Smooth muscle cell (in vitro differentiated cells): ENCODE results near the gene RPS6KA5. TPM values are rescaled to one million over a fixed set of nuclear protein-coding genes. Genes with fewer than 3 reads are reported as not detected.

Experiments used
- DNase-seq: peaks from one replicate; lab custom pipeline; 2025; ENCODE audit not compliant: unreplicated experiment; lab: John Stamatoyannopoulos, UW
- H2AFZ ChIP-seq: fragments of 200-600 bp; sonication (generic); 2 replicates; pipeline ENCODE4 v1.6.0; 2016; ENCODE audit warnings: antibody characterized with exemption, low read depth, mild to moderate bottlenecking
- H3F3A ChIP-seq: fragments of 200-600 bp; sonication (generic); 2 replicates; pipeline ENCODE4 v1.6.0; 2017; ENCODE audit warnings: antibody characterized with exemption, low read depth
- H3K27ac ChIP-seq: fragments of 200-600 bp; sonication (generic); 2 replicates; pipeline ENCODE4 v1.5.1; 2016; ENCODE audit warnings: low read depth, mild to moderate bottlenecking
- H3K27me3 ChIP-seq: fragments of 200-600 bp; sonication (generic); 2 replicates; pipeline ENCODE4 v1.6.1; 2016; ENCODE audit warnings: low read depth, mild to moderate bottlenecking
- H3K36me3 ChIP-seq: fragments of 200-600 bp; sonication (generic); 2 replicates; pipeline ENCODE4 v1.5.1; 2016; ENCODE audit warnings: low read depth
- H3K4me1 ChIP-seq: fragments of 200-600 bp; sonication (generic); 2 replicates; pipeline ENCODE4 v1.5.1; 2016; ENCODE audit warnings: low read depth
- H3K4me2 ChIP-seq: fragments of 200-600 bp; sonication (generic); 2 replicates; pipeline ENCODE4 v1.6.0; 2016; ENCODE audit warnings: mild to moderate bottlenecking
- H3K4me3 ChIP-seq: fragments of 200-600 bp; sonication (generic); 2 replicates; pipeline ENCODE4 v1.5.1; 2016; ENCODE audit warnings: mild to moderate bottlenecking
- H3K79me2 ChIP-seq: fragments of 200-600 bp; sonication (generic); 2 replicates; pipeline ENCODE4 v1.6.0; 2016; ENCODE audit warnings: low read depth, mild to moderate bottlenecking
- H3K9ac ChIP-seq: fragments of 200-600 bp; sonication (generic); 2 replicates; pipeline ENCODE4 v1.6.0; 2016; ENCODE audit warnings: low read depth
- H3K9me3 ChIP-seq: fragments of 200-600 bp; sonication (generic); replicated peaks from 2 replicates; pipeline ENCODE4 v1.5.1; 2016; ENCODE audit warnings: low read depth
- H4K20me1 ChIP-seq: fragments of 200-600 bp; sonication (generic); 2 replicates; pipeline ENCODE4 v1.6.0; 2016; ENCODE audit warnings: low read depth
- WGBS: methylation state at CpG from one replicate; pipeline ENCODE4 v1.1.7; 2016; ENCODE audit warnings: low lambda C conversion rate; 5-methylcytosine and 5-hydroxymethylcytosine counted together
- polyA plus RNA-seq: library from polyadenylated mRNA; unstranded; fragments of >200 nt; fragmentation: Nextera tagmentation; extraction: Ambion mirVana; gene quantifications from 2 replicates; pipeline ENCODE4 v1.2.1, GENCODE V29; 2016
- total RNA-seq: library from RNA; depleted of rRNA; stranded (reverse); fragments of >200 nt; gene quantifications from 2 replicates; pipeline ENCODE4 v1.2.3, GENCODE V29; 2014
- TF ChIP-seq, protein P1 (sequence below): fragments of 200-600 bp; sonication (generic); IDR thresholded peaks from 2 replicates; pipeline ENCODE4 v1.5.1; 2017; ENCODE audit warnings: borderline replicate concordance, mild to moderate bottlenecking, antibody characterized with exemption; ENCODE audit not compliant: insufficient read depth, poor library complexity, severe bottlenecking

RPS6KA5 gene
- total and polyA plus RNA-seq, 2 experiments from 2014 or later: 1.0 to 1.5 TPM

DNA sequence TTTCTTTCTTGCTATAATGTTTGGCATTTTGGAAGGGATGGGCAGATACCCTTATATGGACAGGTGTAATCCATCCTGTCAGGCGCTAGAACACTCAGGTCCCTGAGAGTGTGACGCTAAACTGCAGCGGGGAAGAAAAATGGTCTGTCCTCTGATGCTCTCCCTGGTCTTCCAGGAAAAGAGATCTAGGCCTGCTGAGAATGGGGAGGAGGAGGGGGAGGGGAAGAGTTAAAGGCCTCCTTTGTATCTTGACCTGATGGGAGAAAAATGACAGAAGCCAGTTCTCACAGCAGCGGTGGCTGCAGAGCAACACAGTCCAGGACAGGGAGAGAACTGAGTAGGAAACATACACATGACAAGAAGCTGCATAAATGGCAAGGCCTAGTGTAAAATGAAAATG is 61.1 kb downstream of the RPS6KA5 start:
- H4K20me1 ChIP-seq: no peaks in the 10 kb centered on the region
- DNase-seq: no peak
- no peaks in the 10 kb centered on the region for H3K36me3 ChIP-seq
- 71% methylated on average over 4 of the region's 4 CpGs for WGBS
- no peak overlapping the region for H3K4me3 ChIP-seq
- H3K4me2 ChIP-seq: no peak overlapping the region
- no peaks in the 10 kb centered on the region for H3K9me3 ChIP-seq
- no peak overlapping the region for H3K9ac ChIP-seq
- no peaks in the 10 kb centered on the region for H3K4me1 ChIP-seq
- H2AFZ ChIP-seq: no peak overlapping the region
- H3K79me2 ChIP-seq: no peaks in the 10 kb centered on the region
- H3K27me3 ChIP-seq: no peaks in the 10 kb centered on the region
- no peak overlapping the region for H3K27ac ChIP-seq
- TF ChIP-seq, protein P1, sequence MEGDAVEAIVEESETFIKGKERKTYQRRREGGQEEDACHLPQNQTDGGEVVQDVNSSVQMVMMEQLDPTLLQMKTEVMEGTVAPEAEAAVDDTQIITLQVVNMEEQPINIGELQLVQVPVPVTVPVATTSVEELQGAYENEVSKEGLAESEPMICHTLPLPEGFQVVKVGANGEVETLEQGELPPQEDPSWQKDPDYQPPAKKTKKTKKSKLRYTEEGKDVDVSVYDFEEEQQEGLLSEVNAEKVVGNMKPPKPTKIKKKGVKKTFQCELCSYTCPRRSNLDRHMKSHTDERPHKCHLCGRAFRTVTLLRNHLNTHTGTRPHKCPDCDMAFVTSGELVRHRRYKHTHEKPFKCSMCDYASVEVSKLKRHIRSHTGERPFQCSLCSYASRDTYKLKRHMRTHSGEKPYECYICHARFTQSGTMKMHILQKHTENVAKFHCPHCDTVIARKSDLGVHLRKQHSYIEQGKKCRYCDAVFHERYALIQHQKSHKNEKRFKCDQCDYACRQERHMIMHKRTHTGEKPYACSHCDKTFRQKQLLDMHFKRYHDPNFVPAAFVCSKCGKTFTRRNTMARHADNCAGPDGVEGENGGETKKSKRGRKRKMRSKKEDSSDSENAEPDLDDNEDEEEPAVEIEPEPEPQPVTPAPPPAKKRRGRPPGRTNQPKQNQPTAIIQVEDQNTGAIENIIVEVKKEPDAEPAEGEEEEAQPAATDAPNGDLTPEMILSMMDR: no peak
- H3F3A ChIP-seq: no peaks in the 10 kb centered on the region

DNA sequence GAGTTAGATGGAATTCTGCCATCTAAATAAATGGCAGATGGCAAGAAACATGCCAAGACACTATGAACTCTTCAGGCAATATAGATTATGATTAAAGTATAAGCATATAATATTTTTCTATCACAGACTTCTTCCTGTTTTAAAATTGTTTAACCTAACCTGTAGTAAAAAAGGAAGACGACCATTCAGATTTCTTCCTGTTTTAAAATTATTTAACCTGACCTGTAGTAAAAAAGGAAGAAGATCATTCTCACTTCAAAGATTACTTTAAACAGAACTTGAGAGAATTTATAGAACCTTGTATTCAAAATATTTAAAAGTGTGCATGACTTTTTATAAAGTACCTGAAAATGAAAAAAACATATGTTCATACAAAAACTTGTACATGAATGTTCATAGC is 63.5 kb downstream of the RPS6KA5 start:
- H3K27me3 ChIP-seq: no peaks in the 10 kb centered on the region
- H3K27ac ChIP-seq: no peak overlapping the region
- no peak for DNase-seq
- no peaks in the 10 kb centered on the region for H4K20me1 ChIP-seq
- H3K36me3 ChIP-seq: no peaks in the 10 kb centered on the region
- H3K9me3 ChIP-seq: no peaks in the 10 kb centered on the region
- 0% methylated on average over 1 of the region's 1 CpG for WGBS
- H3K4me3 ChIP-seq: no peak overlapping the region
- H3K79me2 ChIP-seq: no peaks in the 10 kb centered on the region
- no peak overlapping the region for H2AFZ ChIP-seq
- no peak overlapping the region for H3K9ac ChIP-seq
- H3K4me2 ChIP-seq: no peak overlapping the region
- H3F3A ChIP-seq: no peaks in the 10 kb centered on the region
- no peaks in the 10 kb centered on the region for H3K4me1 ChIP-seq
- TF ChIP-seq, protein P1: no peak

DNA sequence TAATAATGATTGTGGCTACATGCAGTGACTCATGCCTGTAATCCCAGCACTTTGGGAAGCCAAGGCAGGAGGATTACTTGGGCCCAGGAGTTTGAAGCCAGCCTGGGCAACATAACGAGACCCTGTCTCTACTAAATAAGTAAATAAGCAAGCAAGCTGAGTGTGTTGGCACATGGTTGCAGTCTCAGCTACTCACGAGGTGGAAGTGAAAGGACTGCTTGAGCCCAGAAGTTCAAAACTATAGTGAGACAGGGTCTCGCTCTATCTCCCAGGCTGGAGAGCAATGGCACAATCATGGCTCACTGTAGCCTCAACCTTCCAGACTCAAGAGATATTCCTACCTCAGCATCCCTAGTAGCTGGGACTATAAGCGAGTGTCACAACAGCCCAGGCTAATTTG is 64.7 kb downstream of the RPS6KA5 start:
- no peaks in the 10 kb centered on the region for H3F3A ChIP-seq
- TF ChIP-seq, protein P1: no peak
- H3K27me3 ChIP-seq: no peaks in the 10 kb centered on the region
- no peak overlapping the region for H3K27ac ChIP-seq
- H3K4me3 ChIP-seq: no peak overlapping the region
- no peaks in the 10 kb centered on the region for H3K36me3 ChIP-seq
- H3K79me2 ChIP-seq: no peaks in the 10 kb centered on the region
- no peak overlapping the region for H3K9ac ChIP-seq
- H3K4me2 ChIP-seq: no peak overlapping the region
- DNase-seq: no peak
- no peaks in the 10 kb centered on the region for H3K9me3 ChIP-seq
- 73% methylated on average over 4 of the region's 4 CpGs for WGBS
- H4K20me1 ChIP-seq: no peaks in the 10 kb centered on the region
- no peaks in the 10 kb centered on the region for H3K4me1 ChIP-seq
- no peak overlapping the region for H2AFZ ChIP-seq

DNA sequence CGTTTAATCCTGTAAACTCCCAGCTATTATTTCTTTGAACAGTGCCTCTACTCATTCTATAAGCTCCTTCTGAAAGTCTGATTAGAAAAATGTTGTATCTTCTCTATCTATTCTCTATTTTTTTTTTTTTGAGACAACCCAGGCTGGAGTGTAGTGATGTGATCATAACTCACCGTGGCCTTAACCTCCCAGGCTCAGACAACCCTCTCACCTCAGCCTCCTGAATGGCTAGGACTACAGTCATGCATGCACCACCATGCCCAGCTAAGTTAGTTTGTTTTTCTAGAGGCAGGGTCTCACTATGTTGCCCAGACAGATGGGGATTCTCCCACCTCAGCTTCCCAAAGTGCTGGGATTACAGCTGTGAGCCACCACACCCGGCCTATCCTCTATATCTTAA is 66.6 kb downstream of the RPS6KA5 start:
- H3K79me2 ChIP-seq: no peaks in the 10 kb centered on the region
- H3K36me3 ChIP-seq: no peaks in the 10 kb centered on the region
- H3K4me1 ChIP-seq: no peaks in the 10 kb centered on the region
- TF ChIP-seq, protein P1: no peak
- H3K4me2 ChIP-seq: no peak overlapping the region
- H4K20me1 ChIP-seq: no peaks in the 10 kb centered on the region
- H3F3A ChIP-seq: no peaks in the 10 kb centered on the region
- DNase-seq: no peak
- no peaks in the 10 kb centered on the region for H3K27me3 ChIP-seq
- no peak overlapping the region for H3K27ac ChIP-seq
- WGBS: 91% methylated on average over 3 of the region's 3 CpGs
- H3K9ac ChIP-seq: no peak overlapping the region
- no peaks in the 10 kb centered on the region for H3K9me3 ChIP-seq
- H3K4me3 ChIP-seq: no peak overlapping the region
- H2AFZ ChIP-seq: no peak overlapping the region
